Adrenal gland (tissue), 12 donors: Measurements from ENCODE around the gene UTP18. TPM values are rescaled to one million over a fixed set of nuclear protein-coding genes. Genes with fewer than 3 reads are reported as not detected.

ENCODE experiments used
- DNase-seq, 7 donors: peaks; one replicate each; pipeline ENCODE4 v3.0.0-alpha.2; 2019 to 2020
- H3K27ac ChIP-seq, 5 donors: fragments of 200-600 bp; sonication (generic) in 4 of 5; 1 replicate in 3 of 5; 2 replicates in 2 of 5; pipeline versions ENCODE4 v1.5.1 to v1.8.0; 2016 to 2020; ENCODE audit warnings: mild to moderate bottlenecking in 1 of 5
- H3K27me3 ChIP-seq: fragments of 200-600 bp; 2 replicates; pipeline ENCODE4 v1.8.0; 2021
- H3K36me3 ChIP-seq, 2 donors: fragments of 200-600 bp; replicated peaks in 1 of 2; 1 replicate in 1 of 2; 2 replicates in 1 of 2; pipeline versions ENCODE4 v1.5.1 to v1.8.0; 2018 to 2022
- H3K4me1 ChIP-seq, 2 donors: fragments of 200-600 bp; replicated peaks in 1 of 2; 1 replicate in 1 of 2; 2 replicates in 1 of 2; pipeline versions ENCODE4 v1.5.1 to v1.8.0; 2018 to 2021
- H3K4me3 ChIP-seq, 4 donors: fragments of 200-600 bp; sonication (generic) in 3 of 4; one replicate each; pipeline ENCODE4 v1.5.1; 2016 to 2018
- H3K9me3 ChIP-seq, 3 donors: fragments of 200-600 bp; sonication (generic) in 1 of 3; replicated peaks in 1 of 3; 1 replicate in 2 of 3; 2 replicates in 1 of 3; pipeline versions ENCODE4 v1.5.1 to v1.8.0; 2016 to 2021
- POLR2A ChIP-seq, 2 donors: fragments of 450-650 bp; IDR thresholded peaks; one replicate each; pipeline ENCODE4 v1.6.1; 2017; ENCODE audit warnings: antibody characterized with exemption in 2 of 2, mild to moderate bottlenecking in 2 of 2, moderate library complexity in 1 of 2
- WGBS, 4 donors: extraction: QIAGEN DNeasy Blood & Tissue Kit in 2 of 4; methylation state at CpG; one replicate each; pipeline versions ENCODE4 v1.1.5 to v1.1.7; 2013 to 2017; 5-methylcytosine and 5-hydroxymethylcytosine counted together
- intact Hi-C, 2 donors: fragments of 100-400 bp; cut with DNase I; formaldehyde crosslinking; loops; one replicate each; pipeline versions ENCODE4 v1.14.1 to v1.15.0; 2022 to 2023
- polyA plus RNA-seq, 3 donors: library from polyadenylated mRNA; stranded (reverse); fragments of 200-250 nt in 2 of 3; fragments of 350-450 nt in 1 of 3; fragmentation: Illumina TruSeq in 1 of 3; extraction: RNeasy Lipid Tissue Mini Kit (QIAGEN cat#74804) in 1 of 3; gene quantifications; one replicate each; pipeline ENCODE4 v1.2.3, GENCODE V29; 2013 to 2014
- total RNA-seq, 9 donors: library from RNA; depleted of rRNA in 4 of 9; stranded (reverse); fragments of >200 nt in 4 of 9; fragments of 120-200 nt in 1 of 9; fragmentation: NEBNext Ultra II Directional in 1 of 9; extraction: Animal tissue kit (Norgen Biotek cat#: 25700) in 1 of 9; gene quantifications; one replicate each; pipeline versions ENCODE4 v1.1.0 to v1.2.4, GENCODE V29; 2013 to 2023
- TF ChIP-seq, protein P1 (sequence below), 6 experiments: fragments of 450-650 bp in 4 of 6; fragments of 200-600 bp in 2 of 6; sonication (generic) in 1 of 6; IDR thresholded peaks; 1 replicate in 5 of 6; 2 replicates in 1 of 6; pipeline versions ENCODE4 v1.5.1 to v1.8.0; 2016 to 2021; ENCODE audit warnings: antibody characterized with exemption in 6 of 6, mild to moderate bottlenecking in 2 of 6, moderate library complexity in 1 of 6
- donor health status: healthy with polysubstance abuse.
- donor health status: Bipolar disorder and iron deficiency.
- donor health status: DM: yes; HTN: yes; CAD: no.
- donor health status: DM: no; HTN: no; CAD: no.
- donor health status: DM: no; HTN: no; CAD: no.
- donor health status: DM: yes; HTN: yes; CAD: no.

Gene UTP18
- total and polyA plus RNA-seq, 12 donors: 12.5 to 36.5 (median 27.9) TPM

DNA sequence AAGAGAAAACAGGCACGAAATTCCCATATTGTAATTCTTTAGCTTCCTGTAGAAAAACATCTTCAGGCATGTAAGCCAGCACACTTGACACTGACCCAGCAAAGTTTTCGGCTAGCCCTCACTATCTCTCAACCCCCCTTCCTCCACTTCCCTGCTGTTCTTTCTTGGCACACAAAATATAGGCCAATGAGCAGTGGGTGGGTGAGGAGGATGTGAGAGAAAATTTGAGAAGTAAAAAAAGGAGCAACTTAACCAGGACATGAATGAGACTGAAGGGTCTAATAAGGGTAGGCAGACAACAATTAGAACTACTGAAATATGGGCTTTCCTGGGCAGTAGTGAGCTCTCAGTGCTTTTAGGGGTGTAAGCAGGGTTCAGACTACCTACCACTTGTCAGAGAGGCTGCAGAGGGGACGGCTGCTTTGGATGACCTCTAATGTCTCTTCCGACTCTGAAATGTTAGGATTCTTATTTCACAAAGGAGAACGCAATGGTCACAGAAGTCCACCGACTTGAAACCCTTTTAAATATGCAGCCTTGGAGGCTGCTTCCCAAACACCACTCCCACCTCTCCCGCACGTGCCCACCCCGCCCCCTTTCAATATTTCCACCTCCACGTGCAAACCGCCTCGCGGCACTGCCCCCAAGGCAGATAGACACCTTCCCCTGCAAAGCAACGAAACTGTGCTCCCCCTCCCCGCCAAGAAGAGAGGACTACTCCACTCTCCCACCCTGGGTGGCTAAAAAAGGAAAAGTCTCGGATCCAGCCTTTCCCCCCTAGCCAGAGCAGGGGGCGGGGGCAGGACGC, 1.4 kb upstream of the UTP18 start:
- peak; percentile 38 to 67 (median 52) for DNase-seq
- peaks cover 0 to 7% of the 10 kb centered on the region in 2 donors for H3K36me3 ChIP-seq

GRCh38 chr17:51259564-51260236, 646 bp upstream of the UTP18 start, which contains the start of gene MBTD1:
Gene MBTD1 (minus strand): TSS chr17:51260049. CDS start chr17:51225161, 34,888 bp downstream.
- TF ChIP-seq, protein P1, sequence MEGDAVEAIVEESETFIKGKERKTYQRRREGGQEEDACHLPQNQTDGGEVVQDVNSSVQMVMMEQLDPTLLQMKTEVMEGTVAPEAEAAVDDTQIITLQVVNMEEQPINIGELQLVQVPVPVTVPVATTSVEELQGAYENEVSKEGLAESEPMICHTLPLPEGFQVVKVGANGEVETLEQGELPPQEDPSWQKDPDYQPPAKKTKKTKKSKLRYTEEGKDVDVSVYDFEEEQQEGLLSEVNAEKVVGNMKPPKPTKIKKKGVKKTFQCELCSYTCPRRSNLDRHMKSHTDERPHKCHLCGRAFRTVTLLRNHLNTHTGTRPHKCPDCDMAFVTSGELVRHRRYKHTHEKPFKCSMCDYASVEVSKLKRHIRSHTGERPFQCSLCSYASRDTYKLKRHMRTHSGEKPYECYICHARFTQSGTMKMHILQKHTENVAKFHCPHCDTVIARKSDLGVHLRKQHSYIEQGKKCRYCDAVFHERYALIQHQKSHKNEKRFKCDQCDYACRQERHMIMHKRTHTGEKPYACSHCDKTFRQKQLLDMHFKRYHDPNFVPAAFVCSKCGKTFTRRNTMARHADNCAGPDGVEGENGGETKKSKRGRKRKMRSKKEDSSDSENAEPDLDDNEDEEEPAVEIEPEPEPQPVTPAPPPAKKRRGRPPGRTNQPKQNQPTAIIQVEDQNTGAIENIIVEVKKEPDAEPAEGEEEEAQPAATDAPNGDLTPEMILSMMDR (IDR thresholded peaks at IDR 0.05): no peak
- no peak for TF ChIP-seq POLR2A (IDR thresholded peaks at IDR 0.05)
- peak within 1 kb of the TSS; percentile 71 to 90 (median 75) for H3K4me3 ChIP-seq
- no peaks in the 10 kb centered on the region for H3K9me3 ChIP-seq
- no peaks in the 10 kb centered on the region for H3K27me3 ChIP-seq
- peak within 1 kb of the TSS; percentile 90 to 98 (median 98) for H3K27ac ChIP-seq
- peaks cover 0 to 7% of the 10 kb centered on the region in 2 donors for H3K36me3 ChIP-seq
- peak; percentile 94 to 98 (median 97) for DNase-seq
- intact Hi-C loops: loop anchor here in 1 of 2 donors (5.0 kb wide), 1 partner anchor 37 kb away; no protein-coding TSS in a partner anchor
- WGBS, 4 donors: 0 to 1% (median 0%) methylated on average over 27 to 42 of the region's 42 CpGs
- peaks cover 25 to 53% of the 10 kb centered on the region in 2 donors for H3K4me1 ChIP-seq

More for the DNA sequence above, 1.4 kb upstream of the UTP18 start:
- intact Hi-C loops: loop anchor here in 1 of 2 donors (5.0 kb wide), 1 partner anchor 37 kb away; no protein-coding TSS in a partner anchor
- Histone ChIP-seq H3K9me3 (no peaks in the 10 kb centered on the region), H3K4me1 (peaks cover 25 to 53% of the 10 kb centered on the region in 2 donors), H3K4me3 (peak overlapping the region; percentile 71 to 90 (median 75)), H3K27me3 (no peaks in the 10 kb centered on the region), H3K27ac (peak overlapping the region; percentile 90 to 98 (median 98))
- TF ChIP-seq POLR2A (IDR thresholded peaks at IDR 0.05): peak in 1 of 2 donors; percentile 36
- TF ChIP-seq, protein P1 (IDR thresholded peaks at IDR 0.05): no peak
- WGBS, 4 donors: 0 to 2% (median 1%) methylated on average over 8 to 18 of the region's 18 CpGs

DNA sequence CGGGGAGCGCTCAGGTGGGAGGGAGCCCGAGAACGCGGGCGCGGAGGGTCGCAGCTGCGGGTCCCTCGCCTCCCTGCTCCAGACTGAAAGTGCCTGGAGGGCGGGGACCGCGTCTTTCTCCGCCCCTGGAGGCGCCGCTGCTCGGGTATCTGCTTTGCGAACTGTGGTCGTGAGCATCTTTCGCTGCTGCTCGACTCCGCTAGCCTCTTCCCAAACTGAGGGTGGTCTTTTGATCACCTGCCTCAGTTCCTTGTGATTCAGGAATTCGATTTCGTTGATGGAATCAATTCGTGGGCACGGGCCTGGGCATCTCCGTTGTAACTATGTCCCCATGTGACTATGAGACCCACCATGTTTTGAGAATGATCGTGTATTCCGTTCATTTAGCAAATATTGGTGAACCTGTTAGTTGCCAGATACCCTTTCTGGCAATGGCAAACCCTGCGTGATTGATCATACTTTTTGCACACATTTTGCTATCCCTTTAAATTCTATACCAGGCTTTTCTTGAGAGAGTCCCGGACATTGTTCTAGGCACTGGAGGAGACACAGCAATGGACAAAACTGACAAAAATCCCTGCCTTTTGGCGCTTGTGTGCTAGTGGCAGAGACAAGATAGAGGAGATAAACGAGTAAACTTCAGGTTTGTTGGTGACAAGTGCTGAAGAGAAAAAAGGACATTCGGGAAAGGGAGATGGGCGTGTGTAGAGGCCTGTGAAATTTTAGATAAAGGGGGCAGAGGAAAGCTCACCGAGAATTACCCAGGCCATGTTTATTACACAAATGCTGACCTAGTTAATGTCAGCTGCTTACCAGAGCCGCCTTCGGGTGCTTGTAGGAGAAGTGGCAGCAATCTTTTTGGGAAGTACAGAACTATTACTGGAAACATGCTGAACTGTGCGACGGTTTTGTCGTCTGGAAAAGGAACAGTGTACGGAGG, 948 bp downstream of the UTP18 start:
- intact Hi-C loops: no loop called here
- Histone ChIP-seq H3K4me1 (peaks cover 25 to 53% of the 10 kb centered on the region in 2 donors), H3K27me3 (no peaks in the 10 kb centered on the region), H3K4me3 (peak overlapping the region; percentile 57 to 78 (median 71)), H3K36me3 (peaks cover 0 to 9% of the 10 kb centered on the region in 2 donors), H3K27ac (peak overlapping the region; percentile 90 to 98 (median 98)), H3K9me3 (no peaks in the 10 kb centered on the region)
- TF ChIP-seq, protein P1 (IDR thresholded peaks at IDR 0.05): no peak
- no peak for TF ChIP-seq POLR2A (IDR thresholded peaks at IDR 0.05)
- WGBS, 4 donors: 7 to 18% (median 13%) methylated on average over 20 to 42 of the region's 42 CpGs
- DNase-seq: peak in 6 of 7 donors; percentile 40 to 70 (median 56)
